DOHH2 (cell line): ENCODE results near the gene HELB.

Experiments
- H3F3A ChIP-seq: fragments of 200-600 bp; sonication (generic), shearing (Covaris generic); 2 replicates; pipeline ENCODE4 v1.6.0; 2016; ENCODE audit warnings: antibody characterized with exemption, mild to moderate bottlenecking; ENCODE audit not compliant: control insufficient read depth, insufficient read depth
- H3K27ac ChIP-seq: fragments of 200-600 bp; sonication (generic); 2 replicates; pipeline ENCODE4 v1.5.1; 2014; ENCODE audit warnings: low read depth, mild to moderate bottlenecking, low read length, moderate library complexity
- H3K27me3 ChIP-seq: fragments of 200-600 bp; sonication (generic); 2 replicates; pipeline ENCODE4 v1.6.1; 2014; ENCODE audit warnings: mild to moderate bottlenecking, low read length, mixed read lengths; ENCODE audit not compliant: control insufficient read depth
- H3K36me3 ChIP-seq: fragments of 200-600 bp; sonication (generic); 2 replicates; pipeline ENCODE4 v1.6.1; 2014; ENCODE audit warnings: mild to moderate bottlenecking, low read length, moderate library complexity, mixed read lengths; ENCODE audit not compliant: control insufficient read depth
- H3K4me1 ChIP-seq: fragments of 200-600 bp; sonication (generic); 2 replicates; pipeline ENCODE4 v1.6.1; 2014; ENCODE audit warnings: mild to moderate bottlenecking, low read length, mixed read lengths; ENCODE audit not compliant: control insufficient read depth
- H3K4me2 ChIP-seq: fragments of 200-600 bp; sonication (generic); 2 replicates; pipeline ENCODE4 v1.6.0; 2014; ENCODE audit warnings: mild to moderate bottlenecking, low read length, moderate library complexity
- H3K4me3 ChIP-seq: fragments of 200-600 bp; sonication (generic); 2 replicates; pipeline ENCODE4 v1.5.1; 2014; ENCODE audit warnings: mild to moderate bottlenecking, low read length, mixed read lengths
- H3K79me2 ChIP-seq: fragments of 200-600 bp; sonication (generic); 2 replicates; pipeline ENCODE4 v1.6.1; 2014; ENCODE audit warnings: mild to moderate bottlenecking, low read length, mixed read lengths; ENCODE audit not compliant: control insufficient read depth
- H3K9me2 ChIP-seq: fragments of 200-600 bp; sonication (generic); replicated peaks from 2 replicates; pipeline ENCODE4 v1.6.1; 2014; ENCODE audit warnings: mild to moderate bottlenecking, low read length, mixed read lengths; ENCODE audit not compliant: control insufficient read depth
- H3K9me3 ChIP-seq: fragments of 200-600 bp; sonication (generic); 2 replicates; pipeline ENCODE4 v1.6.1; 2014; ENCODE audit warnings: antibody characterized with exemption, low read length, mixed read lengths; ENCODE audit not compliant: control insufficient read depth, insufficient read depth
- H4K20me1 ChIP-seq: fragments of 200-600 bp; sonication (generic); 2 replicates; pipeline ENCODE4 v1.6.0; 2014; ENCODE audit warnings: low read depth, mild to moderate bottlenecking, antibody characterized with exemption, low read length, moderate library complexity; ENCODE audit not compliant: control insufficient read depth, insufficient read depth
- CTCF ChIP-seq: fragments of 200-600 bp; sonication (generic); IDR thresholded peaks from one replicate; pipeline ENCODE4 v1.5.1; 2014; ENCODE audit warnings: antibody characterized with exemption, mild to moderate bottlenecking, low read depth, low read length; ENCODE audit not compliant: poor library complexity, severe bottlenecking
- EZH2phosphoT487 ChIP-seq: fragments of 200-600 bp; sonication (generic); IDR thresholded peaks from 2 replicates; pipeline ENCODE4 v1.6.1; 2017; ENCODE audit warnings: borderline replicate concordance, mild to moderate bottlenecking, antibody characterized with exemption, low read length, moderate library complexity, mixed read lengths

The HELB gene

GRCh38 chr12:66340131-66340530 is 37.8 kb downstream of the HELB start:
- Histone ChIP-seq H4K20me1 (no peaks in the 10 kb centered on the region), H3K27me3 (no peaks in the 10 kb centered on the region), H3K9me3 (no peaks in the 10 kb centered on the region), H3K4me3 (no peak overlapping the region), H3F3A (no peaks in the 10 kb centered on the region), H3K27ac (no peak overlapping the region), H3K36me3 (no peaks in the 10 kb centered on the region), H3K4me1 (no peaks in the 10 kb centered on the region), H3K79me2 (no peaks in the 10 kb centered on the region), H3K4me2 (no peak overlapping the region), H3K9me2 (no peaks in the 10 kb centered on the region)
- TF ChIP-seq EZH2phosphoT487 = no peak
- no peak for TF ChIP-seq CTCF

GRCh38 chr12:66341126-66341525 is 38.8 kb downstream of the HELB start:
- Histone ChIP-seq H3K4me2 (no peak overlapping the region), H4K20me1 (no peaks in the 10 kb centered on the region), H3K27ac (no peak overlapping the region), H3K4me1 (no peaks in the 10 kb centered on the region), H3K79me2 (no peaks in the 10 kb centered on the region), H3F3A (no peaks in the 10 kb centered on the region), H3K9me2 (no peaks in the 10 kb centered on the region), H3K4me3 (no peak overlapping the region), H3K9me3 (no peaks in the 10 kb centered on the region), H3K36me3 (no peaks in the 10 kb centered on the region), H3K27me3 (no peaks in the 10 kb centered on the region)
- TF ChIP-seq CTCF = no peak
- TF ChIP-seq EZH2phosphoT487 = no peak

GRCh38 chr12:66345212-66345611 is 42.9 kb downstream of the HELB start:
- Histone ChIP-seq H3K79me2 (no peaks in the 10 kb centered on the region), H3K27ac (no peak overlapping the region), H3F3A (no peaks in the 10 kb centered on the region), H3K4me2 (no peak overlapping the region), H3K9me3 (no peaks in the 10 kb centered on the region), H4K20me1 (no peaks in the 10 kb centered on the region), H3K27me3 (no peaks in the 10 kb centered on the region), H3K4me1 (no peaks in the 10 kb centered on the region), H3K4me3 (no peak overlapping the region), H3K36me3 (no peaks in the 10 kb centered on the region), H3K9me2 (no peaks in the 10 kb centered on the region)
- TF ChIP-seq EZH2phosphoT487 = no peak
- no peak for TF ChIP-seq CTCF

- Histone ChIP-seq H3K36me3 (no peaks in the 10 kb centered on the region), H3K4me3 (no peak overlapping the region), H3K4me1 (no peaks in the 10 kb centered on the region), H3K9me2 (no peaks in the 10 kb centered on the region), H3K27ac (no peak overlapping the region), H3K27me3 (no peaks in the 10 kb centered on the region), H3K4me2 (no peak overlapping the region), H3F3A (no peaks in the 10 kb centered on the region), H3K79me2 (no peaks in the 10 kb centered on the region), H4K20me1 (no peaks in the 10 kb centered on the region), H3K9me3 (no peaks in the 10 kb centered on the region)
- TF ChIP-seq CTCF (no peak), EZH2phosphoT487 (no peak)
These were observed 43.7 kb downstream of the HELB start for GRCh38 chr12:66345956-66346355.
